ENCODE data around the gene PFN3. TPM values are rescaled to one million over a fixed set of nuclear protein-coding genes. Genes with fewer than 3 reads are reported as not detected.

The PFN3 gene
- total RNA-seq, result not detected

GRCh38 chr5:177399997-177400868 is at the start of gene PFN3:
Gene PFN3 (minus strand): TSS chr5:177400661. CDS start chr5:177400576, 85 bp downstream.
- H3K27me3 Mint-ChIP-seq, result no peaks in the 10 kb centered on the region
- H3K9me3 Mint-ChIP-seq, result no peaks in the 10 kb centered on the region
- no peak for ATAC-seq (replicated peaks)
- H3K4me1 Mint-ChIP-seq, result no peaks in the 10 kb centered on the region
- no peak within 1 kb of the TSS for H3K27ac Mint-ChIP-seq
- no peaks in the 10 kb centered on the region for H3K36me3 Mint-ChIP-seq (ENCODE audit: low read depth)
- no peak within 1 kb of the TSS for H3K4me3 Mint-ChIP-seq

- no peaks in the 10 kb centered on the region for H3K27me3 Mint-ChIP-seq
- peaks cover 16% of the 10 kb centered on the region for H3K36me3 Mint-ChIP-seq (ENCODE audit: low read depth)
- H3K27ac Mint-ChIP-seq, result no peak overlapping the region
- peaks cover 27% of the 10 kb centered on the region for H3K4me1 Mint-ChIP-seq
- no peak overlapping the region for H3K4me3 Mint-ChIP-seq
- H3K9me3 Mint-ChIP-seq, result no peaks in the 10 kb centered on the region
- ATAC-seq (replicated peaks), result no peak
Measured at GRCh38 chr5:177449140-177450061, 48.9 kb upstream of the PFN3 start.

DNA sequence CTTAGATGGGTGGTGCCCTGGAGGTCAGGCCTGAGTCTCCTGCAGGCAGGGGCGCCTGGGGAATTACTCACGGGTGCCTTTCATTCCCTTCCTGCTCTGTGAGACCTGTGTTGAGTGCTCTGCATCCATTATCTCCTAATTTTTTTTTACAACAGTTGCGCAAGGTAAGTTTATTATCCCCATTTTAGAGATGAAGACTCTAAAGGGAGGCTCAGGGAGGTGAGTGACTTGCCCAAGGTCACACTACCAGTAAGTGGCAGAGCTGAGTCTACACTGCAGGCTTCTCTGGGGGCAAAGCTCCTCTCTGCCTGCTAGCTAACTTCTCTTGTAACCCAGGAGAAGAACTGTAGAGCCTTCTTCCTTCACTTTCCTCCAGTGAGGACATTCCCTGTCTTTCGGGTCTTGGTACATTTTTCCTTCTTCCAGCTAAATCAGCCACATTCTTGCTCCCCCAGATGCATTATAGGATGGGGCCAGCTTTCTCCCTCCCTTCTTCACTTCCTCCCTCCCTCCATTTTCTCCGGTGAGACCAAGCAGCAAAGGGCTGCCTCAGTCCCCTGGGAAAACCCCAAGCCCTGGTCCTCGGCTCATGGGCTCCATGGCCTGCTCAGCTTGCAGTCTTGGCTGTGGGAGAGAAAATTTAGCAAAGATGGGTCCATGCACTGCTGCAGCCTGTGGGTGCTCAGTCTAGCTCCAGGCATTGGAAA is 47.9 kb upstream of the PFN3 start:
- Mint-ChIP-seq H3K4me3 (peak overlapping the region; percentile 76), H3K4me1 (peaks cover 28% of the 10 kb centered on the region), H3K27me3 (no peaks in the 10 kb centered on the region), H3K36me3 (ENCODE audit: low read depth) (peaks cover 16% of the 10 kb centered on the region), H3K27ac (peak overlapping the region; percentile 47), H3K9me3 (no peaks in the 10 kb centered on the region)
- ATAC-seq (replicated peaks), result no peak

DNA sequence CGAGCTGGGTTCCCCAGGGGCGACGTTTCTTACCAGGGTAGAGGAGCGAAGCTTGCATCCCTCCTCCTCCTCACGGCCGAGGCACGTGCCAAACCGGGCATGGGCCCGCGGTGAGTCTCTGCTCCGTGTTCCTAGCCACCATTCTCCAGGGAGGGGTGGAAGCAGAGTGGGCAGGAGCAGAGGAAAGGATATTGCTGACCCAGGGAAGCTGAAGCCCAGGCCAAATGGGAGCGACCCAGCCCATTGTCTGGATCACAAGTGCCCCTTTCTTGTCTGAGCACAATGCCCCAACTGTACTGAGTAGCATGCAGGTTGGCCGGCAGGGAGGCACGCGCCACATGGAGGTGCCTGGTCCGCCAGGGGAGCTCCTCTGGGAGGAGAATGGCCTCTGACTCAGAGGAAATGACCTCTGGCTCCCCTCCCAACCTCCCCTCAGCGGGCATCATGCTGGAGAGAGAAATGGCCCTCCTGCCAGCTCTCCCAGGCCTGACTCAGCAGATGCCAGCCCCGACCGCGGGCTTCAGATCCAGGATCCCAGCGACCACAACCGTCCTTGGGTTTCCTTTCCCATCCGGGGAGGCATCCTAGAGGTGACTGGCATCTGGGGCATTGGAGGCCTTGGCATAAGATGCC is 47.3 kb upstream of the PFN3 start:
- H3K27ac Mint-ChIP-seq, result peak overlapping the region; percentile 47
- no peaks in the 10 kb centered on the region for H3K27me3 Mint-ChIP-seq
- H3K4me3 Mint-ChIP-seq, result peak overlapping the region; percentile 76
- no peaks in the 10 kb centered on the region for H3K9me3 Mint-ChIP-seq
- peak; percentile 15 for ATAC-seq (replicated peaks)
- H3K36me3 Mint-ChIP-seq (ENCODE audit: low read depth), result peaks cover 23% of the 10 kb centered on the region
- H3K4me1 Mint-ChIP-seq, result peaks cover 28% of the 10 kb centered on the region

- Mint-ChIP-seq H3K27ac (no peak overlapping the region), H3K4me3 (peak overlapping the region; percentile 76), H3K9me3 (no peaks in the 10 kb centered on the region), H3K27me3 (no peaks in the 10 kb centered on the region), H3K36me3 (ENCODE audit: low read depth) (peaks cover 29% of the 10 kb centered on the region), H3K4me1 (peaks cover 33% of the 10 kb centered on the region)
- peak; percentile 30 for ATAC-seq (replicated peaks)
Measured at GRCh38 chr5:177447066-177447610, 46.7 kb upstream of the PFN3 start.

- peak; percentile 55 for ATAC-seq (replicated peaks)
- peak within 1 kb of the TSS; percentile 77 for H3K27ac Mint-ChIP-seq
Measured at GRCh38 chr5:177446200-177447065, 46.0 kb upstream of the PFN3 start, which contains the start of gene PRR7. Gene PRR7 (plus strand): TSS chr5:177446814. CDS start chr5:177455068, 8,254 bp downstream.

DNA sequence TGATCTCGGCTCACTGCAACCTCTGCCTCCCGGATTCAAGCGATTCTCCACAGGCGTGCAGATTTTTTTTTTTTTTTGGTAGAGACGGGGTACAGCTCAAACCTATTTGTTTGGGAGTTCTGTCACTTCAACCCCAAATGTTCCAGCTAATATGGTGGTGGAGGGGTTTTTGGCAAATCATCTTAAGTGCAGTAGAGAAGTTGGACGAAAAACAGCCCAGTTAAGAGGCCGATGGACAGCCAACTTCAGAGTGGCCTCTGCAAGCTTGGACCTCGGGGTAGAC is 45.4 kb upstream of the PFN3 start:
- Mint-ChIP-seq H3K27me3 (no peaks in the 10 kb centered on the region), H3K9me3 (no peaks in the 10 kb centered on the region), H3K36me3 (ENCODE audit: low read depth) (peaks cover 40% of the 10 kb centered on the region), H3K27ac (peak overlapping the region; percentile 77), H3K4me1 (peaks cover 33% of the 10 kb centered on the region), H3K4me3 (peak overlapping the region; percentile 82)
- ATAC-seq (replicated peaks), result no peak

More at GRCh38 chr5:177446200-177447065, 46.0 kb upstream of the PFN3 start, which contains the start of gene PRR7:
- Mint-ChIP-seq H3K4me1 (peaks cover 33% of the 10 kb centered on the region), H3K4me3 (peak within 1 kb of the TSS; percentile 82), H3K9me3 (no peaks in the 10 kb centered on the region), H3K36me3 (ENCODE audit: low read depth) (peaks cover 36% of the 10 kb centered on the region), H3K27me3 (no peaks in the 10 kb centered on the region)

GRCh38 chr5:177445052-177445916 is 44.8 kb upstream of the PFN3 start:
- Mint-ChIP-seq H3K4me1 (peaks cover 34% of the 10 kb centered on the region), H3K4me3 (peak overlapping the region; percentile 82), H3K36me3 (ENCODE audit: low read depth) (peaks cover 44% of the 10 kb centered on the region), H3K27ac (peak overlapping the region; percentile 77), H3K9me3 (no peaks in the 10 kb centered on the region), H3K27me3 (no peaks in the 10 kb centered on the region)
- ATAC-seq (replicated peaks), result peak; percentile 39

DNA sequence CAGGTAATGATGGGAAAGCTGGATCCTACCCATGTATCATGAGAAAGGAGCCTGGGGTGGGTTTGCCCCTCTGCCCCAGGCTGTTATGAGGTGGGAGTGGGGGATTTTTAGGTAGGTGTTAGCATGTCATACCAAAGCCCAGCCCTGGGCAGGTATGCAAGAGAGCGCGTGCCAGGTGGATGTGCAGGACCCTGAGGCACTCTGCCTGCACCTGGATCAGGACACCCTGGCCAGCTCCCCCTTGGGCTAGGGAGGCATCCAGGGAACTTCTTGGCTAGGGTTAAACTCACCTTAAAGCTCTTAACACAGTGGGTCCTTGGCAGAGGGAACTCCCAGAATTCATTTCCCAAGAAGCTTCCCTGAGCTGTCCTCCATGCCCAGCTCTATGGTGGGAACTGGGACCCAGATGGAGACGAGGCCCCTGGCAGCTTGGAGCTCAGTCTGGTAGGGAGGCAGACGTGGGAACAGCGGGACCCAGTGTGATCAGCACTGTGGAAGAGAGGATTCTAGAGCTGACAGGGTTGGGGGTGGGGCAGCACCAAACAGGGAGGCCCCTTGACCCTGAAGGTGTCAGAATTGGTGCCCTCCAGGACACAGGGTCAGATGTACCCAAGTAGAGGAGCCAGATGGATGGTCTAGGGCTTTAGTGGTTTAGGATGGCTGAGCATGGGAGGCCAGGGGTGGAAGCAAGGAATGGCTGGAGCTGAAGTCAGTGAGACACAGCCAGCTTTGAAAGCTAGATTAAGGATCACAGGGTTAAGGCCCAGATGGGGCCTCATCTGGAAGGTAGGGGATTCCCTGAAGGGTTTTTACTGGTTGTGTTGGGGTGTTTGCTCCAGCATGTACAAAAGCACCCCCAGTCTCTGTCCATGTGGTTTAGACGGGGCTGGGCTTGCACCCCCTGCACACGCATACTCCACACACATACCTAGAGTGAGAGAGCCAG is 43.9 kb upstream of the PFN3 start:
- ATAC-seq (replicated peaks), result no peak
- Mint-ChIP-seq H3K27me3 (no peaks in the 10 kb centered on the region), H3K9me3 (no peaks in the 10 kb centered on the region), H3K27ac (peak overlapping the region; percentile 77), H3K4me1 (peaks cover 43% of the 10 kb centered on the region), H3K36me3 (ENCODE audit: low read depth) (peaks cover 54% of the 10 kb centered on the region), H3K4me3 (peak overlapping the region; percentile 82)

- H3K27ac Mint-ChIP-seq, result peak overlapping the region; percentile 77
Measured at GRCh38 chr5:177443144-177443983, 42.9 kb upstream of the PFN3 start.

More at GRCh38 chr5:177443144-177443983, 42.9 kb upstream of the PFN3 start:
- peaks cover 62% of the 10 kb centered on the region for H3K36me3 Mint-ChIP-seq (ENCODE audit: low read depth)
- no peaks in the 10 kb centered on the region for H3K27me3 Mint-ChIP-seq
- H3K4me1 Mint-ChIP-seq, result peaks cover 40% of the 10 kb centered on the region
- ATAC-seq (replicated peaks), result no peak
- H3K9me3 Mint-ChIP-seq, result no peaks in the 10 kb centered on the region
- H3K4me3 Mint-ChIP-seq, result peak overlapping the region; percentile 82

Data from activated T-helper 17 cell treated with anti-CD3 and anti-CD28 coated beads, Interleukin-2, amount 50 U/mL, for 72 hours (primary cell).